IMR-90 (cell line): ENCODE results near the gene PRKAG2. TPM values are rescaled to one million over a fixed set of nuclear protein-coding genes. Genes with fewer than 3 reads are reported as not detected.

Experiments
- ATAC-seq: fragments of 200-7000 bp; cut with Tn5 transposase; 2 replicates; pipeline ENCODE4 v1.9.1; 2020; ENCODE audit warnings: low read depth, mild to moderate bottlenecking, moderate library complexity
- BruUV-seq: library from RNA; stranded (reverse); fragments of 400-500 nt; replicated peaks from 2 replicates; lab custom pipeline; 2021; lab: Mats Ljungman, UMichigan
- CTCF ChIA-PET: fragments of 300-600 bp; formaldehyde crosslinking; extraction: SDS; loops from one replicate; lab custom pipeline; 2021; ENCODE audit warnings: antibody characterized with exemption; lab: Yijun Ruan, JAX
- POLR2A ChIA-PET: fragments of 300-600 bp; sonication (Branson Sonifier 250); formaldehyde crosslinking; loops from one replicate; lab custom pipeline; 2022; ENCODE audit warnings: antibody characterized with exemption; ENCODE audit not compliant: unreplicated experiment; lab: Charles Lee
- DNase-seq: peaks from one replicate; pipeline ENCODE4 v3.0.0; 2013
- H2AFZ ChIP-seq: replicated peaks from 2 replicates; pipeline ENCODE3; 2013; ENCODE audit warnings: low read length, mild to moderate bottlenecking; ENCODE audit not compliant: poor library complexity
- H2AK5ac ChIP-seq: 2 replicates; pipeline ENCODE4 v1.6.1; 2013; ENCODE audit warnings: low read depth, low read length, inconsistent platforms
- H2AK9ac ChIP-seq: replicated peaks from 2 replicates; pipeline ENCODE3; 2013; ENCODE audit warnings: mild to moderate bottlenecking, low read depth, low read length, moderate library complexity; ENCODE audit not compliant: poor library complexity
- H2BK120ac ChIP-seq: 2 replicates; pipeline ENCODE4 v1.6.1; 2013; ENCODE audit warnings: low read depth, low read length, inconsistent platforms
- H2BK15ac ChIP-seq: 3 replicates; pipeline ENCODE4 v1.6.1; 2013; ENCODE audit warnings: low read depth, low read length, inconsistent platforms
- H2BK20ac ChIP-seq: 2 replicates; pipeline ENCODE4 v1.6.1; 2013; ENCODE audit warnings: low read depth, mild to moderate bottlenecking, inconsistent platforms, low read length, moderate library complexity
- H2BK5ac ChIP-seq: 2 replicates; pipeline ENCODE4 v1.6.1; 2013; ENCODE audit warnings: mild to moderate bottlenecking, low read depth, low read length, inconsistent platforms; ENCODE audit not compliant: poor library complexity, severe bottlenecking
- H3K14ac ChIP-seq: replicated peaks from 2 replicates; pipeline ENCODE4 v1.6.1; 2013; ENCODE audit warnings: low read depth, low read length, inconsistent platforms
- H3K18ac ChIP-seq: 2 replicates; pipeline ENCODE4 v1.6.1; 2013; ENCODE audit warnings: low read depth, low read length, control low read depth
- H3K23ac ChIP-seq: 2 replicates; pipeline ENCODE4 v1.6.1; 2013; ENCODE audit warnings: low read depth, low read length, inconsistent platforms
- H3K27ac ChIP-seq: 2 replicates; pipeline ENCODE4 v1.5.1; 2013; ENCODE audit warnings: mild to moderate bottlenecking, control low read depth, low read length; ENCODE audit not compliant: insufficient read depth
- H3K27me3 ChIP-seq: 2 replicates; pipeline ENCODE4 v1.6.1; 2013; ENCODE audit warnings: low read length; ENCODE audit not compliant: control insufficient read depth, insufficient read depth
- H3K36me3 ChIP-seq: 2 replicates; pipeline ENCODE4 v1.6.1; 2013; ENCODE audit warnings: low read length, mixed read lengths; ENCODE audit not compliant: control insufficient read depth, insufficient read depth
- H3K4ac ChIP-seq: 2 replicates; pipeline ENCODE4 v1.6.1; 2013; ENCODE audit warnings: low read depth, low read length, inconsistent platforms
- H3K4me1 ChIP-seq: 2 replicates; pipeline ENCODE4 v1.6.1; 2013; ENCODE audit warnings: low read length, mixed read lengths; ENCODE audit not compliant: control insufficient read depth, insufficient read depth
- H3K4me2 ChIP-seq: 2 replicates; pipeline ENCODE4 v1.6.1; 2013; ENCODE audit warnings: low read depth, mild to moderate bottlenecking, control low read depth, low read length, moderate library complexity
- H3K4me3 ChIP-seq: 2 replicates; pipeline ENCODE4 v1.5.1; 2013; ENCODE audit warnings: low read depth, mild to moderate bottlenecking, control low read depth, low read length, moderate library complexity; ENCODE audit not compliant: insufficient read depth
- H3K56ac ChIP-seq: 2 replicates; pipeline ENCODE4 v1.6.1; 2013; ENCODE audit warnings: low read length, inconsistent platforms; ENCODE audit not compliant: insufficient read depth; ENCODE audit errors: extremely low read depth
- H3K79me1 ChIP-seq, 2 experiments: 2 replicates each; pipeline ENCODE4 v1.6.1; 2013; ENCODE audit warnings: low read length in 2 of 2, inconsistent platforms in 1 of 2, low read depth in 1 of 2
- H3K9ac ChIP-seq: 2 replicates; pipeline ENCODE4 v1.6.1; 2013; ENCODE audit warnings: low read depth, low read length, control low read depth
- H3K9me1 ChIP-seq: 2 replicates; pipeline ENCODE4 v1.6.1; 2013; ENCODE audit warnings: low read length, inconsistent platforms; ENCODE audit not compliant: insufficient read depth
- H3K9me3 ChIP-seq: 2 replicates; pipeline ENCODE4 v1.6.1; 2013; ENCODE audit warnings: low read length; ENCODE audit not compliant: control insufficient read depth, insufficient read depth
- H4K20me1 ChIP-seq: 2 replicates; pipeline ENCODE4 v1.6.1; 2013; ENCODE audit warnings: low read length, inconsistent platforms; ENCODE audit not compliant: insufficient read depth
- H4K5ac ChIP-seq: 2 replicates; pipeline ENCODE4 v1.6.1; 2013; ENCODE audit warnings: mild to moderate bottlenecking, low read depth, low read length, control low read depth
- H4K8ac ChIP-seq, 2 experiments: 2 replicates each; pipeline ENCODE4 v1.6.1; 2013; ENCODE audit warnings: low read depth in 2 of 2, low read length in 2 of 2, control low read depth in 1 of 2, inconsistent platforms in 1 of 2
- H4K91ac ChIP-seq: 2 replicates; pipeline ENCODE4 v1.6.1; 2013; ENCODE audit warnings: low read depth, low read length, inconsistent platforms; ENCODE audit not compliant: insufficient read depth
- BHLHE40 ChIP-seq: fragments of 150-350 bp; IDR thresholded peaks from 2 replicates; pipeline ENCODE4 v1.6.1; 2016; ENCODE audit warnings: mild to moderate bottlenecking, low read depth, low read length
- CEBPB ChIP-seq: IDR thresholded peaks from 2 replicates; pipeline ENCODE4 v1.6.1; 2012; ENCODE audit warnings: low read depth, low read length, improper control_type of control experiment
- CHD1 ChIP-seq: IDR thresholded peaks from 2 replicates; pipeline ENCODE4 v1.6.1; 2012; ENCODE audit warnings: low read depth, low read length, improper control_type of control experiment
- MAFK ChIP-seq: IDR thresholded peaks from 2 replicates; pipeline ENCODE4 v1.6.1; 2012; ENCODE audit warnings: low read depth, low read length, improper control_type of control experiment
- MAZ ChIP-seq: IDR thresholded peaks from 2 replicates; pipeline ENCODE4 v1.6.1; 2012; ENCODE audit warnings: low read depth, mild to moderate bottlenecking, low read length, improper control_type of control experiment, moderate library complexity, borderline replicate concordance
- MXI1 ChIP-seq: IDR thresholded peaks from 2 replicates; pipeline ENCODE4 v1.6.1; 2012; ENCODE audit warnings: low read depth, mild to moderate bottlenecking, low read length, moderate library complexity, borderline replicate concordance
- NFE2L2 ChIP-seq: fragments of 150-350 bp; IDR thresholded peaks from 2 replicates; pipeline ENCODE4 v1.6.1; 2016; ENCODE audit warnings: low read depth, mild to moderate bottlenecking, low read length
- POLR2A ChIP-seq: IDR thresholded peaks from 2 replicates; pipeline ENCODE4 v1.6.1; 2012; ENCODE audit warnings: mild to moderate bottlenecking, low read depth, low read length
- RAD21 ChIP-seq: IDR thresholded peaks from 2 replicates; pipeline ENCODE4 v1.6.1; 2012; ENCODE audit warnings: low read length, improper control_type of control experiment
- RCOR1 ChIP-seq: IDR thresholded peaks from 2 replicates; pipeline ENCODE4 v1.6.1; 2012; ENCODE audit warnings: mild to moderate bottlenecking, low read length, improper control_type of control experiment; ENCODE audit not compliant: insufficient replicate concordance
- RFX5 ChIP-seq: IDR thresholded peaks from 2 replicates; pipeline ENCODE4 v1.8.0; 2012; ENCODE audit warnings: low read depth, mild to moderate bottlenecking, low read length, moderate library complexity
- SMC3 ChIP-seq: fragments of 150-350 bp; IDR thresholded peaks from 2 replicates; pipeline ENCODE4 v1.6.1; 2016; ENCODE audit warnings: low read depth, mild to moderate bottlenecking, antibody characterized with exemption, low read length, moderate library complexity
- WGBS, 2 experiments: methylation state at CpG; one replicate each; pipeline versions ENCODE4 v1.1.5 to v1.1.7; 2013; ENCODE audit warnings: missing lambda C conversion rate in 2 of 2; ENCODE audit not compliant: insufficient read length in 1 of 2; ENCODE audit errors: extremely low coverage in 2 of 2; 5-methylcytosine and 5-hydroxymethylcytosine counted together
- dilution Hi-C: fragments of 300-500 bp; cut with HindIII; formaldehyde crosslinking; loops from one replicate; pipeline ENCODE4 v1.14.3; 2018; ENCODE audit warnings: low sequenced_read_pairs; ENCODE audit not compliant: unreplicated experiment
- in situ Hi-C: fragments of 300-500 bp; cut with MboI; formaldehyde crosslinking; loops from 3 replicates; pipeline ENCODE4 v1.14.3; 2019; ENCODE audit warnings: low sequenced_read_pairs, inconsistent platforms, mixed read lengths
- intact Hi-C: fragments of 100-400 bp; cut with micrococcal nuclease; formaldehyde crosslinking; loops from 2 replicates; pipeline ENCODE4 v1.10.0; 2022
- polyA plus RNA-seq, 3 experiments: library from polyadenylated mRNA; depleted of rRNA; stranded (reverse); fragments of >200 nt; gene quantifications; 2 replicates each; pipeline ENCODE4 v1.2.3, GENCODE V29; 2012; ENCODE audit warnings: low replicate concordance in 1 of 3
- total RNA-seq: library from RNA; depleted of rRNA; stranded (reverse); fragments of >200 nt; gene quantifications from 2 replicates; pipeline ENCODE4 v1.2.3, GENCODE V29; 2012
- TF ChIP-seq, protein P1 (sequence below): fragments of 150-350 bp; IDR thresholded peaks from 2 replicates; pipeline ENCODE4 v1.6.1; 2017; ENCODE audit warnings: mild to moderate bottlenecking, antibody characterized with exemption, low read length, low read depth
- TF ChIP-seq, protein P2 (sequence below): conservative IDR thresholded peaks from 2 replicates; pipeline ENCODE4 v1.5.1; 2012; ENCODE audit warnings: mild to moderate bottlenecking, low read depth, low read length, improper control_type of control experiment
- TF ChIP-seq, protein P3 (sequence below): fragments of 150-350 bp; IDR thresholded peaks from 2 replicates; pipeline ENCODE4 v1.6.1; 2016; ENCODE audit warnings: low read depth, mild to moderate bottlenecking, low read length, moderate library complexity, borderline replicate concordance

PRKAG2 gene
- total and polyA plus RNA-seq, 2 of the 4 experiments (the other 2 are of a cell fraction) = 15.4 to 21.6 TPM

GRCh38 chr7:151859111-151859947 lies 17.6 kb downstream of the PRKAG2 start:
- ATAC-seq (no peak), DNase-seq (no peak)
- Histone ChIP-seq H2AK9ac (peak overlapping the region; percentile 8), H4K5ac (no peak overlapping the region), H3K36me3 (no peaks in the 10 kb centered on the region), H3K27ac (no peak overlapping the region), H2AFZ (peak overlapping the region; percentile 32), H4K20me1 (no peaks in the 10 kb centered on the region), H3K14ac (no peak overlapping the region), H2BK20ac (no peak overlapping the region), H3K4me3 (no peak overlapping the region), H4K8ac (no peak overlapping the region), H3K23ac (no peak overlapping the region), H3K4ac (no peak overlapping the region), H2AK5ac (no peak overlapping the region), H3K79me1 (no peaks in the 10 kb centered on the region), H3K18ac (no peak overlapping the region), H3K56ac (no peak overlapping the region), H3K4me1 (no peaks in the 10 kb centered on the region), H2BK120ac (no peak overlapping the region), H4K91ac (no peak overlapping the region), H3K27me3 (peaks cover 31% of the 10 kb centered on the region), H3K9me1 (no peaks in the 10 kb centered on the region), H3K9me3 (no peaks in the 10 kb centered on the region), H2BK15ac (no peak overlapping the region), H2BK5ac (no peak overlapping the region), H3K4me2 (no peak overlapping the region), H3K9ac (no peak overlapping the region)
- 50% methylated on average over 5 of the region's 28 CpGs; no CpG with 5 or more reads in 1 of the 2 experiments for WGBS, 2 experiments
- BruUV-seq = no TSS peak
- ChIA-PET POLR2A (no interaction called here), CTCF (no interaction called here)
- dilution Hi-C loops (no loop called here), in situ Hi-C loops (no loop called here), intact Hi-C loops (no loop called here)
- TF ChIP-seq, protein P1, sequence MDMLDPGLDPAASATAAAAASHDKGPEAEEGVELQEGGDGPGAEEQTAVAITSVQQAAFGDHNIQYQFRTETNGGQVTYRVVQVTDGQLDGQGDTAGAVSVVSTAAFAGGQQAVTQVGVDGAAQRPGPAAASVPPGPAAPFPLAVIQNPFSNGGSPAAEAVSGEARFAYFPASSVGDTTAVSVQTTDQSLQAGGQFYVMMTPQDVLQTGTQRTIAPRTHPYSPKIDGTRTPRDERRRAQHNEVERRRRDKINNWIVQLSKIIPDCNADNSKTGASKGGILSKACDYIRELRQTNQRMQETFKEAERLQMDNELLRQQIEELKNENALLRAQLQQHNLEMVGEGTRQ = no peak
- TF ChIP-seq, protein P2, sequence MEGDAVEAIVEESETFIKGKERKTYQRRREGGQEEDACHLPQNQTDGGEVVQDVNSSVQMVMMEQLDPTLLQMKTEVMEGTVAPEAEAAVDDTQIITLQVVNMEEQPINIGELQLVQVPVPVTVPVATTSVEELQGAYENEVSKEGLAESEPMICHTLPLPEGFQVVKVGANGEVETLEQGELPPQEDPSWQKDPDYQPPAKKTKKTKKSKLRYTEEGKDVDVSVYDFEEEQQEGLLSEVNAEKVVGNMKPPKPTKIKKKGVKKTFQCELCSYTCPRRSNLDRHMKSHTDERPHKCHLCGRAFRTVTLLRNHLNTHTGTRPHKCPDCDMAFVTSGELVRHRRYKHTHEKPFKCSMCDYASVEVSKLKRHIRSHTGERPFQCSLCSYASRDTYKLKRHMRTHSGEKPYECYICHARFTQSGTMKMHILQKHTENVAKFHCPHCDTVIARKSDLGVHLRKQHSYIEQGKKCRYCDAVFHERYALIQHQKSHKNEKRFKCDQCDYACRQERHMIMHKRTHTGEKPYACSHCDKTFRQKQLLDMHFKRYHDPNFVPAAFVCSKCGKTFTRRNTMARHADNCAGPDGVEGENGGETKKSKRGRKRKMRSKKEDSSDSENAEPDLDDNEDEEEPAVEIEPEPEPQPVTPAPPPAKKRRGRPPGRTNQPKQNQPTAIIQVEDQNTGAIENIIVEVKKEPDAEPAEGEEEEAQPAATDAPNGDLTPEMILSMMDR = no peak
- TF ChIP-seq, protein P3, sequence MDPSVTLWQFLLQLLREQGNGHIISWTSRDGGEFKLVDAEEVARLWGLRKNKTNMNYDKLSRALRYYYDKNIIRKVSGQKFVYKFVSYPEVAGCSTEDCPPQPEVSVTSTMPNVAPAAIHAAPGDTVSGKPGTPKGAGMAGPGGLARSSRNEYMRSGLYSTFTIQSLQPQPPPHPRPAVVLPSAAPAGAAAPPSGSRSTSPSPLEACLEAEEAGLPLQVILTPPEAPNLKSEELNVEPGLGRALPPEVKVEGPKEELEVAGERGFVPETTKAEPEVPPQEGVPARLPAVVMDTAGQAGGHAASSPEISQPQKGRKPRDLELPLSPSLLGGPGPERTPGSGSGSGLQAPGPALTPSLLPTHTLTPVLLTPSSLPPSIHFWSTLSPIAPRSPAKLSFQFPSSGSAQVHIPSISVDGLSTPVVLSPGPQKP = no peak
- TF ChIP-seq RCOR1 = no peak
- TF ChIP-seq CHD1 = no peak
- no peak for TF ChIP-seq MAZ
- no peak for TF ChIP-seq BHLHE40
- TF ChIP-seq RAD21 = no peak
- TF ChIP-seq NFE2L2 = no peak
- TF ChIP-seq POLR2A = no peak
- TF ChIP-seq SMC3 = no peak
- no peak for TF ChIP-seq CEBPB
- TF ChIP-seq MAFK = no peak
- TF ChIP-seq MXI1 = no peak
- TF ChIP-seq RFX5 = no peak
